ENCODE data around the gene ISCU.

ISCU gene

DNA sequence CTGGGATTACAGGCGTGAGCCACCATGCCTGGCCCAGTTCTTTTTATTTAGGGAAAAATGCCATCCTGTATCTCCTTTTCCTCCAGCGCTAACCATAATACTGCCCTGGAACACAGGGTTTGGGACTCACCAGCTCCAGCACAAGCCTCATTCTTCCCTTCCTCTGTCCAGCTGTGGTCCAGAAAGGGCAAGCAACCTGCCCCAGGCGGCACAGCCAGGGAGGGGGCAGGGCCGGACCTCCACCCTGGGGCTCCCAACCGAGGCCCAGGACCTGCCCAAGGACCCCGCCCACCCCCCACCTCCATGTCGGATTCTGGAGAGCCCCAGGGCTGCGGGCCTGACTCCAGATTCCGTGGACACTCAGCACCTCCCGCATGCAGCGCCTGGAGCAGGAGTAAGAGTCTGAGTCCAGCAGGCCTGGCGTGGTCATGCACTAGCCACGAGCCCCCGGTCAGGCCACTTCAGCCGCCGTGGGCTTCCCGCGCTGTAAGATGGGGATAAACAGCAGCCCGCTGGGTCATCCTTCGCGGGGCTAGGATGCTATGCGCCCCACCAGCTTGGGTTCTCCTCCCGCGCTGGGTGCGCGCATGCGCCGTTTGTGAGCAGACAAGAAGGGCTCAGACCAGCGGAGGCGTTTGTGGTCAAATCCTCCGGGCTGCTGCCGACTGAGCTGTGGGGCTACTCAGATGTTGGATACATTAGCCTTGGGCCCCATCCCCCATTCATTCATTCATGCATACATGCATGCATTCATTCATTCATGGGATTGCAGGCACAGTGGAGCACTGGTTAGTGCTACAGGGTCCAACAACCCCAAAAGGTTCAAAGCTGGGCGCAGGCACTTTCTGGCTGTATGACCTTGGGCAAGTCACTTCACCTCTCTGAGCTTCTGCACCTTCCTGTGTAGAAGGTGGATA is 19.2 kb downstream of the ISCU start:
- Histone ChIP-seq H3K27ac (ENCODE audit: low read depth, low read length) (no peak overlapping the region), H3K9me3 (ENCODE audit: insufficient read depth, low read length) (no peaks in the 10 kb centered on the region), H3F3A (ENCODE audit: insufficient read depth) (no peaks in the 10 kb centered on the region), H2AFZ (ENCODE audit: low read depth, low read length, severe bottlenecking) (no peak overlapping the region), H3K4me2 (ENCODE audit: low read depth, low read length, poor library complexity, severe bottlenecking) (no peak overlapping the region), H3K4me3 (ENCODE audit: insufficient read depth, low read length, poor library complexity, severe bottlenecking) (no peak overlapping the region), H3K27me3 (ENCODE audit: low read length) (no peaks in the 10 kb centered on the region), H3K36me3 (ENCODE audit: low read length) (no peaks in the 10 kb centered on the region), H3K9ac (ENCODE audit: low read length) (no peak overlapping the region), H4K20me1 (ENCODE audit: low read depth, low read length) (no peaks in the 10 kb centered on the region), H3K79me2 (ENCODE audit: insufficient read depth, low read length) (no peaks in the 10 kb centered on the region), H3K9me2 (replicated peaks; ENCODE audit: insufficient read depth, low read length) (no peaks in the 10 kb centered on the region)
- TF ChIP-seq, protein P1, sequence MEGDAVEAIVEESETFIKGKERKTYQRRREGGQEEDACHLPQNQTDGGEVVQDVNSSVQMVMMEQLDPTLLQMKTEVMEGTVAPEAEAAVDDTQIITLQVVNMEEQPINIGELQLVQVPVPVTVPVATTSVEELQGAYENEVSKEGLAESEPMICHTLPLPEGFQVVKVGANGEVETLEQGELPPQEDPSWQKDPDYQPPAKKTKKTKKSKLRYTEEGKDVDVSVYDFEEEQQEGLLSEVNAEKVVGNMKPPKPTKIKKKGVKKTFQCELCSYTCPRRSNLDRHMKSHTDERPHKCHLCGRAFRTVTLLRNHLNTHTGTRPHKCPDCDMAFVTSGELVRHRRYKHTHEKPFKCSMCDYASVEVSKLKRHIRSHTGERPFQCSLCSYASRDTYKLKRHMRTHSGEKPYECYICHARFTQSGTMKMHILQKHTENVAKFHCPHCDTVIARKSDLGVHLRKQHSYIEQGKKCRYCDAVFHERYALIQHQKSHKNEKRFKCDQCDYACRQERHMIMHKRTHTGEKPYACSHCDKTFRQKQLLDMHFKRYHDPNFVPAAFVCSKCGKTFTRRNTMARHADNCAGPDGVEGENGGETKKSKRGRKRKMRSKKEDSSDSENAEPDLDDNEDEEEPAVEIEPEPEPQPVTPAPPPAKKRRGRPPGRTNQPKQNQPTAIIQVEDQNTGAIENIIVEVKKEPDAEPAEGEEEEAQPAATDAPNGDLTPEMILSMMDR (IDR thresholded peaks at IDR 0.05; ENCODE audit: insufficient read depth, low read length, poor library complexity, severe bottlenecking), result no peak
- TF ChIP-seq EZH2phosphoT487 (conservative IDR thresholded peaks at IDR 0.05; ENCODE audit: low read length), result no peak

DNA sequence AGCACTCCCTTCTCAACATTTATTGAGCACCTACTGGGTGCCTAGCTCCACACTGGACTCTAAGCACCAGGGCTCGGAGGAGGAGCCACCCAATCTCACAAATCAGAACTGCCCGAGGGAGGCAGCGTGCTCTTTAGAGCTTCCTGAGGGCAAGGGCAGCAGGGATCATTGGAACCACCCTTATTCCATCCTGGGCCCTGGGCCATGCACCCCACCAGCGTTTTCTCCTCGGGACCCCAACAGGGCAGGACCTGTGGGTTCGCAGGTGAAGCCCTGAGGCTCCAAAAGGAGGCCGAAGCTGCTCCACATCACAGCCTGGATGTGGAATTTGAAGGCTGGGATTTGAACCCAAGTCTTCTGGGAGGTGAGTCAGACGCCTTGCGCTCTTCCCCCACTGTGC is 20.1 kb downstream of the ISCU start:
- TF ChIP-seq EZH2phosphoT487 (conservative IDR thresholded peaks at IDR 0.05; ENCODE audit: low read length), result no peak
- TF ChIP-seq, protein P1 (IDR thresholded peaks at IDR 0.05; ENCODE audit: insufficient read depth, low read length, poor library complexity, severe bottlenecking), result no peak

DNA sequence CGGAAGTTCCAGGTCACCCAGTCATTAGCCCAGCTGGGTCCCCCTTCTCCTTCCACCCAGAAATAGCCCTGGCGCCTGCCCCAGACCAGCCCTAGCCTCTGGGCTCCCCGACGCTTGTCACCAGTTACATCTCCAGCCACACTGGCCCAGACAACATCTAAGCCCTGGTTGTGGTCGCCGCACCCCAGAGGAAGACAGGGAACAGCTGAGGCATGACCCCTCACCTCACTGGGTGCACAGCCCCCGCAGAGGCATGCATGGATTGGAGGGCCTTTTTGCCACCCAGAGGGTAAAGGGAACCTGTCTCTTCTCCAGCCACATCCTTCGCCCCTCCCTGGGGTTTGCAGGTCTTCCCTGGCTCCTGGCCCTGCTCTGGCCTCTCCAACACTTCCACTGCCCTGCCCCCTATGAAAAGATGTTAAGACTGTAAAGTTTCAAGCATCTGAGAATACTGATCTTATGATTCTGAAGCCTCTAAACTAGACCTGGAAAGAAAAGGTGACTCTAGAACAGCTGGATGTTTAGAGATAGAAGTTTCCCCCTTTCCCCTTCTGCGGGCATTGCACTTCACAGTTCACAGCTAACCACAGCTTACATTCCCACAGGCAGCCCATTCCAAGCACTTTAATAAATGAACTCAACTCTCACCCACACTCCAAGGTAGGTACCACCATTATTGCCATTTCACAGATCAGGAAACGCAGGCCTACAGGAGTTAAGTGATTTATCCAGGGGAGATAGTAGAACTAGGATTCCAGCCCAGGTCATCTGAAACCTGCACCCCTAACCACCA is 20.8 kb downstream of the ISCU start:
- no peaks in the 10 kb centered on the region for H4K20me1 ChIP-seq (ENCODE audit: low read depth, low read length)
- no peaks in the 10 kb centered on the region for H3F3A ChIP-seq (ENCODE audit: insufficient read depth)
- no peak overlapping the region for H3K9ac ChIP-seq (ENCODE audit: low read length)
- no peak overlapping the region for H2AFZ ChIP-seq (ENCODE audit: low read depth, low read length, severe bottlenecking)
- no peaks in the 10 kb centered on the region for H3K27me3 ChIP-seq (ENCODE audit: low read length)
- TF ChIP-seq, protein P1 (IDR thresholded peaks at IDR 0.05; ENCODE audit: insufficient read depth, low read length, poor library complexity, severe bottlenecking), result no peak
- no peak for TF ChIP-seq EZH2phosphoT487 (conservative IDR thresholded peaks at IDR 0.05; ENCODE audit: low read length)
- H3K79me2 ChIP-seq (ENCODE audit: insufficient read depth, low read length), result no peaks in the 10 kb centered on the region
- H3K36me3 ChIP-seq (ENCODE audit: low read length), result no peaks in the 10 kb centered on the region
- no peaks in the 10 kb centered on the region for H3K9me3 ChIP-seq (ENCODE audit: insufficient read depth, low read length)
- H3K4me2 ChIP-seq (ENCODE audit: low read depth, low read length, poor library complexity, severe bottlenecking), result no peak overlapping the region
- H3K9me2 ChIP-seq (replicated peaks; ENCODE audit: insufficient read depth, low read length), result no peaks in the 10 kb centered on the region
- no peak overlapping the region for H3K27ac ChIP-seq (ENCODE audit: low read depth, low read length)
- no peak overlapping the region for H3K4me3 ChIP-seq (ENCODE audit: insufficient read depth, low read length, poor library complexity, severe bottlenecking)

More for the DNA sequence above, 20.1 kb downstream of the ISCU start:
- no peak overlapping the region for H3K27ac ChIP-seq (ENCODE audit: low read depth, low read length)
- H3K27me3 ChIP-seq (ENCODE audit: low read length), result no peaks in the 10 kb centered on the region
- no peaks in the 10 kb centered on the region for H3K9me2 ChIP-seq (replicated peaks; ENCODE audit: insufficient read depth, low read length)
- H3K36me3 ChIP-seq (ENCODE audit: low read length), result no peaks in the 10 kb centered on the region
- no peak overlapping the region for H3K4me3 ChIP-seq (ENCODE audit: insufficient read depth, low read length, poor library complexity, severe bottlenecking)
- H3K9me3 ChIP-seq (ENCODE audit: insufficient read depth, low read length), result no peaks in the 10 kb centered on the region
- H4K20me1 ChIP-seq (ENCODE audit: low read depth, low read length), result no peaks in the 10 kb centered on the region
- H3K9ac ChIP-seq (ENCODE audit: low read length), result no peak overlapping the region
- no peak overlapping the region for H3K4me2 ChIP-seq (ENCODE audit: low read depth, low read length, poor library complexity, severe bottlenecking)
- H3K79me2 ChIP-seq (ENCODE audit: insufficient read depth, low read length), result no peaks in the 10 kb centered on the region
- no peak overlapping the region for H2AFZ ChIP-seq (ENCODE audit: low read depth, low read length, severe bottlenecking)
- H3F3A ChIP-seq (ENCODE audit: insufficient read depth), result no peaks in the 10 kb centered on the region
